GDM1 (cell line): ENCODE measurements around the gene C1orf159.

Experiments used
- DNase-seq: peaks from one replicate; lab custom pipeline; 2025; lab: John Stamatoyannopoulos, UW

The C1orf159 gene

DNA sequence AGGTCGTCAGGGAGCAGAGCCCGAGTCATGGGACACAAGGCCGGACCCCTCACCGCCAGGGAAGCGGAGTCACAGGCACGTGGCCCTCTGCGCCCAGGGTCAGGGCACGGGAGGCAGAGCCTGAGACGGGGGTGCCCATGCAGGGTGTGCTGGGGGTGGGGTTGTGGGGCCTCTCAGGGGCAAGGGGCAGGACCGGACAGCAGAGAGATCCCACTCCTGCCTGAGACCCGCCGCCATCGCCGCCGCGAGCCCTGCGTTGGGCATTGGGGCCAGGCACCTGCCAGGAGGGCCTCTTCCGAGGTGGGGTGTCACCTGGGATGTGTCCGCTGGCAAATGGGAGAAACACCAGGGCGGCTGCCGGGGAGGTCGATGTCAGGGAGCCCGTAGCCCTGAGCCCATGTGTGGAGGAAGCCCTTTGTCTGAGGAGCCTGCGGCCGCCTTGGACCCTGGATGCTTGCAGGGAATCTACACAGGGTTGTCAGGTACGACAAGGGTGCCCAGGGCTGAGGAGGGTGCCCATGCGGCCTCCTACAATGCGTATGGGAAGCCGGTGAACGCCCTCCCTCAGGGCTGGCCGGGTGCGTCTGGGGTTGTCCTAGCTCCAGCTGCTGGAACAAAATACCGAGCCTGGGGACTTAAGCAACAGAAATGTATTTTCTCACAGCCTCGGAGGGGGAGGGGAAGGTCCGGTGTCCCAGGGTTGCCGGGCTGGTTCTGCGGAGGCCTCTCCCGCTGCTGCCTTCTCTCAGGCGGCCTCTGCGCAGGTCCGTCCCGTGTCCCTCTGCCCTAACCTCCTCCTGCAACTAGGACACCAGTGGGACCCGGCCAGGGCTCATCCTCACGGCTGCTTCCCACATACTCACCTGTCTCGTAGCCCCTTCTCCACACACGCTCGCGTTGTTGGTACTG lies 16.4 kb upstream of the C1orf159 start:
- DNase-seq, result no peak

DNA sequence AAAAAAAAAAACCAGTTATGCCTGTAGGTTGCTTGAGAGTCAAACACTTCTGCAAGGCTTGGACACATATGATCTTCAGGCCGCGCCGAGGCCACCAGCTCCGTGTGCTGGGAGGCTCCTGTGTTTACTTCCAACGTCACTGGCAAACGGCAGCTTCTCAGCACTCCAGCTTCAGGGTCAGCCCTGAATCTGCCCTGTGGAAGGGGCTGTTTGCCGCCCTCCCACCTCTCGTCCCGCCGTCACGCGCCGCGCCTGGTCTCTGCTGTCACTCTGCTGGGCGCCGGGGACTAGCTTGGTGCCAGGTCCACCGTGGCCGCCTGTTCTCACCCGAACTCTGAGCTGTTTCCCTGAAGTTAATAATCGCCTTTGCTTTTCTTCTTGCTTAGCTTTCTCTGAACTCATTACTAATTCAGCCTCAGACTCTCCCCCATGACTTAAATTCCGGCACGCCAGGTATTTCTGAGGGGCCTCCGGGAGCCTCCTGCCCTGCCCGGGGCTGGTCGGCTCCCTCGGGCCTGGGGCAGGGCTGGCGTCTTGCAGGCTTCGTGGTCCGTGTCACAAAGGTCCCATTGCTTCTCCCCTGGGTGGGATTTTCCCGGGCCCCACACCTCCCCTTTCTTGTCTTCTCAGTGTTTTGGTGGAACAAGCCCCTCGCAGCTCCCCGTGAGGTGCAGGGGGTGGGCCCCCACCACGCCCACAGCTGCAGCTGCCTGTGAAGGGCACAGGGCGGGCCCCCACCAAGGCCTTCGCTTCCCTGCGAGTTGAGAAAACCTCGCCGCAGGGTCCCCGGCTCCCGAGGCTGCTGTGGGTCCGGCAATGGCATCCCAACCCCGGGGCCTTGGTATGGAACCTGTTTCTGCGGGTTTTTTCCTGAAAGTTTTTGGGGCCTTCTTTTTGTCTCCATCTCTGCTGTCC lies 14.6 kb upstream of the C1orf159 start:
- no peak for DNase-seq

DNA sequence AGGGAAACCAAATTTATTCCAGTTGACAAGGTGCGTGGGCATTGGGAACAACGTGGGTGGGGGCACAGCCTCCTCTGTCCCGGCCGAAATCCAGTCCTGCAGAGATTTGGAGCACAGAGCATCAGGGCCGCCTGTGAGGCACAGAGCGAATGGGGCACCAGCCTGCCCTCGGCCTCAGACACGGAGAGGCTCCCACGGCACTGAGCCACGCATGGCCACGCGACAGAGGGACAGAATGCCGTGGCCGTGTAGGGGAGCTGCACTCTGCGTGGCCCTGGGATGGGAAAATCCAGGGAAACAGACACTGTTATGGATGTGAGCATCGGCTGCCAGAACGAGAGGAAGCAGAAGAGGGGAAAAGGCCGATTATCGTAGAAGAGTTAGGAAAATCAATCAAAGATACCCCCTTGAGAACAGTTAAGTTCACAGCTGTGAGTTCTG lies 13.5 kb upstream of the C1orf159 start:
- no peak for DNase-seq

DNA sequence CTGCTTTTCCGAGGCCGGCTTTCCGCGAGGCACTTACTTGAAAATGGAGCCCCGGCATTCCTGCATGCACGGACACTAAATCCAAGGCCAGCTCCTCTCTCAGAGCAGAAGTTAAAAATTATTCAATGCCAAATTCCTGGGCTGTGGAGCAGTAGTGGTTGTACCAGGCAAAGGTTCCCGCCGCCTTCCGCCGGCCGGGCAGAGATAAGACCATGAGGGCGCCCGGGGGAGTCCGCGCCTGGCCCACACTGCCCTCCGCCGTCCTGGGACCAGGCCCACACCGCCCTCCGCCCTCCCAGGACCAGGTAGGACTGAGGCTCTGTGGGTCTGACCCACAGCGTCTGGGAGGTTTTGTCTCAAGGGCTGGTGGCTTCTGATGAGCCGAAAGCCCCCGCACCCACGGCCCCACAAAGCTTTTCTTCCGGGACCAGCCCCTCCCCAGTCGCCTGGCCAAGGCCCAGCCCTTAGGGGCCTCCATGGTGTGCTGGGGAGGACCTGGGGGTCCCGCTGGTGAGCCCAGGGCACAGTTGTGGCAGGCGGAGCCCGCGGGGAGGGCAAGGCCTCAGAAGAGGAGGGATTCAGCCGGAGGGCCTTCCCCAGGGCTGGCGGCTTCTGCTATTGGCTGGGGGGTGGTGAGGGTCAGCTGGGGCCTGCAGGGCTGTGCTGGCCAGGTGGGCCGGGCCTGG lies 12.7 kb upstream of the C1orf159 start:
- DNase-seq, result no peak

DNA sequence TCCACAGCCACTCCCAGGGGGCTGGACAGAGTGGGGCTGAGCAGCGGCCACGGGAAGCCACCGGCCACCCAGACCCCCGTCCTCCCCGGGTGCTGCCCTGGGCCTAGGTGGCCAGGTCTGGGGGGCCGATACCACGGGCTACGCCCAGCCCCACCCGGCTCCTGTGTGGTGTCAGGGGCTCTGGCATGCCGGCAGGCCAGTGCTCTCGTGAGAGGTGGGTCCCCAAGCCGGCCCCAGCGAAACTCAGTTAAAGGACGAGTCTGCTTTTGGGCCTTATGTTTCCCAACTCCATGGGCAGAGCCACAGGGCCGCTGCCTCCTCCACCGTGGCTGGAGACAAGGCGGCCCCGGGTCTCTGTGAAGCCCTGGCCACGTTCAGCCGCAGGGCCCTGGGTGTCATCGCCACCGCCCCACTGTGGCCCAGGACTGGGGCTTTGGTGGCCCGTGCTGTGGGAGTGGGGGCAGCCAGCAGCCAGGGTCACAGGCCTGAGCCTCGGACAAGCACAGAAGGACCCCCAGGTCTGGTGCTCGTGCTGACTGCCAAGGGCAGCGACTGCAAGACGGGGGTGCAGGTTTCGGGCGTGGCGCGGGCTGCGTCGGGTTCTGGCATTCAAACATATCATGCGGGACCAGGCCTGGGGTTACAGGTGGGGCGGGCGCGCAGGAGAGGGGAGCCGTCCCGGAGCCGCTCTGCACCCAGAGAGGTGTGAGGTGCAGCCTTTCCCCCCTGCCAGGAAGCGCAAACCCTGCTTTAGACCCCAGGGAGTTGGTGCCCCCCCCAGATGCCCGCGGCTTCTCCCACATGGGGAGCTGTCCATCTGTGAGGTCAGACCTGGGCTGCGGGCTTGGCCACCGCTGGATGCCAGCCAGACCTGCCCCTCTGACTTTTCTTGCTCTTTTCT lies 11.9 kb upstream of the C1orf159 start:
- no peak for DNase-seq

DNA sequence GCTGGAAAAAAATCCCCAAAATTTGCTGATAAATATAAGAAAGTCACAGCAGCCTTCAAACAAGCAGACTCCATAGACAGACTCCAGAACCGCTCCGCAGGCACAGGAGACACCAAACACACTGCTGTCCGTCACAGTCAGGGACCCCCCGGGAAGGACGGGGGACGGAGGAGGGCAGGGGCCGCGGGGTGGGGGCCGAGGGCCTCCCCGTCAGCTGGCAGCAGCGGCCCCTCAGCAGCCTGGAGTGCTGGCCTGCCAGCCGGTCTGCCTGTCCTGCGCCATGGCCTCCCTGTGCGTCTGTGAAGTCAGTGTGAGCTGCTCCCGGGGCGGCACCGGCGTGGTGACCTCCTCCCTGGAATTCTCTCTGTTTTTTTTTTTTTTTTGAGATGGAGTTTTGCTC lies 10.1 kb upstream of the C1orf159 start:
- DNase-seq, result no peak

DNA sequence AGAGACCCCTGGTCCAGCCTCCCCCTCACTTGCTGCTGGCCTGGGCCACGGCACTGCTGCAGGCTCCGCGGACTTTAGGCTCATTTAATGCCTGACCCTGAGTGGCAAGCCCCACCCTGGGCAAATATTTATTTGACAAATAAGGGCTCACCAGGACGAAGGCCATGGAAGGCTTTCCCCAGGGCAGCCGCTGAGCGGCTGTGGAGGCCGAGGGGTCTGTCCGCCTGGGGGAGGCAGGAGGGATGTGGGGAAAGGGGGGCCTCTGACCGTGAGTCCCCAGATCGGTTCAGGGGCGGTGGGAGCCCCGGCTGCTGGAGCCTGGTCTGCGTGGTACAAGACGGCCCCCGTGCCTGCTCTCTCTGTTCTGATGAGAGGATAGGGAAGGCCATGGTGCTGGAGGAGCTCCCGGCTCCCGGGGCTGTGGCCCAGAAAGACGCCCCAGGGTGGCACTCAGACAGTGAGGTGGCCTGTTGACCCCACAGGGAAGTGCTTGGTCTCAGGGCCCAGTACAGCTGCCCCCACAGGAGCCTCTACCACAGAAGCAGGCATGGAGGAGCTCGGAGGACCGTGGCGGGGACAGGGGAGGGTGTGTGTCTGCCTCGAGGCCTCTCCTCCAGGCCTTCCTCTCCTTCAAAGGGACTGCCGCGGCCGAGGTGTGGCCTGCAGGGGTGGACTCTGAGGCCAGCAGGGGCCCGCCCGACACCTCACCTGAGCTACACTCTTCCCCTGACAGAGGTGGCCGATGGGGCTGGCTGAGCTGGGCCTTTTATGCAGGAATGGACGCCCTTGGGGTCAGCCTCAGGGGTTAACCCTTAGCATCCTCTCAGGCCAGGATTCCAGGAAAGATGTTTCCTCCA lies 9.1 kb upstream of the C1orf159 start:
- no peak for DNase-seq

DNA sequence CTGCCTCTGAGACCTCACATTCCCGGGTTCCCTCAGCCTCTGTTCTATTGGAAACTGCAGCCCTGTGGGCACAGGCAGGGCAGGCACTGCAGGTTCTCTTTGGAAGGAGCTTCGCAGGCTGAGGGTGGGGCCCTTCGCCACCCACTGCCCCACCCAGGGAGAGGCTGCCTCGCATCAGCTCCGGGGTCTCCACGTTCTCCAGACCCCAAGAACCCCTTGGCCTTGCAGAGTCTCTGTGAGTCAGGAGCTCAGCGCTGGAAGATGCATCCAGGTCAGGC lies 8.6 kb upstream of the C1orf159 start:
- no peak for DNase-seq

GRCh38 chr1:1123581-1124507 lies 8.0 kb upstream of the C1orf159 start:
- no peak for DNase-seq

- DNase-seq, result no peak
Measured at GRCh38 chr1:1122981-1123480, 7.1 kb upstream of the C1orf159 start.

DNA sequence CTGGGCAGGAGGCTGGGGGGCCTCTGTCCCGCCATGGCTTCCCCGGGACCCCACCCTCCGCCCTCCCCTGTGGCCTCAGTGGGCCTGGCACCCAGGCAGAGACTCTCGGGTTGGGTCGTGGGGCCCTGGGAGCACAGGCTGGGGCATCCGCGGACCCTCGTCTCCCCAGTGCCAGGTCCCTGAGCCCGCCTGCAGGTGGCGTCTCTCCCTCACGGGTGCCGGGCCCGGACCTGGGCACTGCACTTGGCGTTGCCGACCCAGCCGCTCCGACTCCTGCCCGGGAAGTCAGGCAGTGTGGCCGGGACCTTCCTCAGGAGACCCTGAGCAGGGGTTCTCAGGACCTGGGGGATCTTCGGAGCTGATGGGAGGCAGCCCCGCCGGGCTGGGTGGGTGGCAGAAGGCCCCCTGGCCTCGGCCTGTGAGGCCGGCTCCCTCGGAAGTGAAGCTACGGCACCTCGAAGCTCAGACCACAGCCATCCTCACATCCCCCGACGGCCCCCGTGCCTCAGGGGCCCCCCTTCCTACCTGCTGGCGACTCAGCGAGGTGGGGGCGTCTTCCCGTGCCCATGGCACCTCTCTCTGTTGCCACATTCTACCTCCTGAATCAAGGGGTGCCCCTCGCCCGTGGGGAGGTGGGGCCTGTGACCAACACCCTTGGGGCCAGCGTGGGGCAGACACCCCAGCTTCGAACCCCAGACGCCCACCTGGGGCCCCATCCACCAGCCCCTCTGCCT lies 6.4 kb upstream of the C1orf159 start:
- peak; percentile 55 for DNase-seq

- DNase-seq, result no peak
Measured at GRCh38 chr1:1121611-1122077, 5.8 kb upstream of the C1orf159 start.

DNA sequence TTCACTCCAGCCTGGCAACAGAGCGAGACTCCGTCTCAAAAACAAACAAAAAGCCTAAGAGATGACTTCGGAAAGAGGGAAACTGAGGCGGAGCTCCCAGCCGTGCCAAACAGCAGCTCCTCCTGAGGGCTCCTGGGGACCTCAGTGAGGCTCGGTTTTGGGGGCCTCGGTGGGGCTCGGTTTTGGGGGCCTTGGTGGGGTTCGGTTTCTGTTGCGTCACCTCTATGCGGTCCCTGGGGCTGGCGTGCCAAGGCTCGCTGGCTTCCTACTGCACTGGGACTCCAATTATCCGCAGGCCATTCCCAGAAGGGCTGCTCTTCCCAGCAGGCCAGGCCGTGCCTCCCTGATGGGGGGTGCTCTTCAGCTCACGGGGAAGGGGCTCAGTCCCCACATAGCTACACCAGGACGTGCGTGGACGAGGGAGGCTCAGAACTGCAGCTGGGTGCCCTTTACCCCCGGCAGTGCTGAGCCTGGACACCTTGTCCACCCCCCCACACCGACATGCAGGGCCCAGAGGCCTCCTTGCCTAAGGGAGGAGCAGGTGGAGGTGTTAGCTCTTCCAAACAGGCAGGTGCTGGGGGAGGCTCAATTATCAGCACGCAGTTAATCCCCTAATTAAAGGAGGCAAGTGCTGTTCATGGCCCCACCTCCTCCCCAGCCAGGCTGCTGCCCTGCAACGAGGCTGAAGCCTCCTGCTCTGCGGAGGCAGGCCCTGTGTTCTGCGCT lies 5.1 kb upstream of the C1orf159 start:
- no peak for DNase-seq

DNA sequence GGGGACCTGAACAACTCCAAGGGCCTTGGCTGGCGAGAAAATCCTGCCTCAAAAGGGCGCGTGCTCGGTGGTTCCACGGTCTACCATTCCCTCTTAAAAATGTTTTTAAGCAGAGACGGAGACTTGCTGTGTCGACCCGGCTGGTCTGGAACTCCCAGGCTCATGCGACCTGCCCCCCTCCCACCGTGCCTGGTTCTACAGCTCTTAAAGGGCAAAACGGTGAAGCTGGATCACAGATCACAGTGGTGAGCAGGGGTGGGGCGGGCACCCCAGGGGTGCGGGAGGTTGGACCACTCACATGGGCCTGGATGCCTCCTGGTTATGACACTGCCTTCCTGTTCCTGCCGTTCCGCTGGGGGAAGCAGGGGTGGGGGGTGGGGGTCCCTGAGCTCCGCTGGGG lies 4.2 kb upstream of the C1orf159 start:
- no peak for DNase-seq

- DNase-seq, result no peak
Measured at GRCh38 chr1:1119272-1119890, 3.5 kb upstream of the C1orf159 start.

- no peak for DNase-seq
Measured at GRCh38 chr1:1118876-1119220, 3.0 kb upstream of the C1orf159 start.
